HG03575 (cell line): ENCODE data around the gene TNNT2.

Source experiments
- ATAC-seq: cut with Tn5 transposase; IDR thresholded peaks from one replicate; pipeline ENCODE4 v1.9.1; 2021; ENCODE audit not compliant: unreplicated experiment, insufficient number of reproducible peaks, low FRiP score; ENCODE audit errors: extremely low read depth

Gene TNNT2

GRCh38 chr1:201324821-201325677 lies 52.4 kb downstream of the TNNT2 start:
- no peak for ATAC-seq

- ATAC-seq: no peak
These were observed 53.2 kb downstream of the TNNT2 start for GRCh38 chr1:201324306-201324705.

- ATAC-seq: no peak
These were observed 54.6 kb downstream of the TNNT2 start for GRCh38 chr1:201322653-201323510.

- ATAC-seq: no peak
These were observed 55.6 kb downstream of the TNNT2 start for GRCh38 chr1:201321826-201322390.

GRCh38 chr1:201320168-201320788 lies 57.2 kb downstream of the TNNT2 start:
- ATAC-seq: no peak

GRCh38 chr1:201319631-201320030 lies 57.8 kb downstream of the TNNT2 start:
- ATAC-seq: no peak

- no peak for ATAC-seq
These were observed 58.8 kb downstream of the TNNT2 start for GRCh38 chr1:201318504-201319340.

- no peak for ATAC-seq
These were observed 59.9 kb downstream of the TNNT2 start for GRCh38 chr1:201317551-201317950.

- ATAC-seq: no peak
These were observed 60.9 kb downstream of the TNNT2 start for GRCh38 chr1:201316556-201316955.

GRCh38 chr1:201313086-201313485 lies 64.4 kb downstream of the TNNT2 start:
- no peak for ATAC-seq

GRCh38 chr1:201312298-201312697 lies 65.2 kb downstream of the TNNT2 start:
- ATAC-seq: no peak

- no peak for ATAC-seq
These were observed 66.0 kb downstream of the TNNT2 start for GRCh38 chr1:201311356-201312011.

GRCh38 chr1:201310986-201311355 lies 66.5 kb downstream of the TNNT2 start:
- ATAC-seq: no peak

GRCh38 chr1:201310251-201310985 lies 67.1 kb downstream of the TNNT2 start:
- ATAC-seq: no peak

GRCh38 chr1:201309416-201309815 lies 68.1 kb downstream of the TNNT2 start:
- ATAC-seq: no peak
